ENCODE results near the gene PIP5KL1. TPM values are rescaled to one million over a fixed set of nuclear protein-coding genes. Genes with fewer than 3 reads are reported as not detected.

The PIP5KL1 gene
- total and polyA plus RNA-seq, 2 of the 8 experiments (the other 6 are each of a cell fraction or from before 2014, with no cell fraction given): 13.4 to 15.4 TPM

DNA sequence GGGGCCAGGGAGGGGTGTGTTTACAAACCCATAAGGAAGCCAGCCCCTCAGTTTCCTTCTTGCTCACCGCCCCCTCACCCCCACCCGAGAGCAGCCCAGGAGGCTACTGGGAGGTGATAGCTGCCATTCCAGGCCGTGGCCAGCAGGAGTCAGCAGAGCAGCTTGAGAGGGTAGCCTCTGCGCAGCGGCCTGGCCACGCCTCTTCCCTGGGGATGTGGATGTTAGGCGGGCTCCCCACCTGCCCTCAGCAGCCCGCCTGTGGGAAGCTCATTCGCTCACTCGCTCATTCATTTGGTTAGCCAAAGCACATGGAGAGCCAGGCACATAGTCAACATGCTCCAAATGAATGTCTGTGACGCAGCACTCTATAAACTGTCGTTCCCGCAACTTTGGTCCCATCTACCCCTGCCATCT, 13.2 kb upstream of the PIP5KL1 start (continued):
- TF ChIP-seq, protein P1, sequence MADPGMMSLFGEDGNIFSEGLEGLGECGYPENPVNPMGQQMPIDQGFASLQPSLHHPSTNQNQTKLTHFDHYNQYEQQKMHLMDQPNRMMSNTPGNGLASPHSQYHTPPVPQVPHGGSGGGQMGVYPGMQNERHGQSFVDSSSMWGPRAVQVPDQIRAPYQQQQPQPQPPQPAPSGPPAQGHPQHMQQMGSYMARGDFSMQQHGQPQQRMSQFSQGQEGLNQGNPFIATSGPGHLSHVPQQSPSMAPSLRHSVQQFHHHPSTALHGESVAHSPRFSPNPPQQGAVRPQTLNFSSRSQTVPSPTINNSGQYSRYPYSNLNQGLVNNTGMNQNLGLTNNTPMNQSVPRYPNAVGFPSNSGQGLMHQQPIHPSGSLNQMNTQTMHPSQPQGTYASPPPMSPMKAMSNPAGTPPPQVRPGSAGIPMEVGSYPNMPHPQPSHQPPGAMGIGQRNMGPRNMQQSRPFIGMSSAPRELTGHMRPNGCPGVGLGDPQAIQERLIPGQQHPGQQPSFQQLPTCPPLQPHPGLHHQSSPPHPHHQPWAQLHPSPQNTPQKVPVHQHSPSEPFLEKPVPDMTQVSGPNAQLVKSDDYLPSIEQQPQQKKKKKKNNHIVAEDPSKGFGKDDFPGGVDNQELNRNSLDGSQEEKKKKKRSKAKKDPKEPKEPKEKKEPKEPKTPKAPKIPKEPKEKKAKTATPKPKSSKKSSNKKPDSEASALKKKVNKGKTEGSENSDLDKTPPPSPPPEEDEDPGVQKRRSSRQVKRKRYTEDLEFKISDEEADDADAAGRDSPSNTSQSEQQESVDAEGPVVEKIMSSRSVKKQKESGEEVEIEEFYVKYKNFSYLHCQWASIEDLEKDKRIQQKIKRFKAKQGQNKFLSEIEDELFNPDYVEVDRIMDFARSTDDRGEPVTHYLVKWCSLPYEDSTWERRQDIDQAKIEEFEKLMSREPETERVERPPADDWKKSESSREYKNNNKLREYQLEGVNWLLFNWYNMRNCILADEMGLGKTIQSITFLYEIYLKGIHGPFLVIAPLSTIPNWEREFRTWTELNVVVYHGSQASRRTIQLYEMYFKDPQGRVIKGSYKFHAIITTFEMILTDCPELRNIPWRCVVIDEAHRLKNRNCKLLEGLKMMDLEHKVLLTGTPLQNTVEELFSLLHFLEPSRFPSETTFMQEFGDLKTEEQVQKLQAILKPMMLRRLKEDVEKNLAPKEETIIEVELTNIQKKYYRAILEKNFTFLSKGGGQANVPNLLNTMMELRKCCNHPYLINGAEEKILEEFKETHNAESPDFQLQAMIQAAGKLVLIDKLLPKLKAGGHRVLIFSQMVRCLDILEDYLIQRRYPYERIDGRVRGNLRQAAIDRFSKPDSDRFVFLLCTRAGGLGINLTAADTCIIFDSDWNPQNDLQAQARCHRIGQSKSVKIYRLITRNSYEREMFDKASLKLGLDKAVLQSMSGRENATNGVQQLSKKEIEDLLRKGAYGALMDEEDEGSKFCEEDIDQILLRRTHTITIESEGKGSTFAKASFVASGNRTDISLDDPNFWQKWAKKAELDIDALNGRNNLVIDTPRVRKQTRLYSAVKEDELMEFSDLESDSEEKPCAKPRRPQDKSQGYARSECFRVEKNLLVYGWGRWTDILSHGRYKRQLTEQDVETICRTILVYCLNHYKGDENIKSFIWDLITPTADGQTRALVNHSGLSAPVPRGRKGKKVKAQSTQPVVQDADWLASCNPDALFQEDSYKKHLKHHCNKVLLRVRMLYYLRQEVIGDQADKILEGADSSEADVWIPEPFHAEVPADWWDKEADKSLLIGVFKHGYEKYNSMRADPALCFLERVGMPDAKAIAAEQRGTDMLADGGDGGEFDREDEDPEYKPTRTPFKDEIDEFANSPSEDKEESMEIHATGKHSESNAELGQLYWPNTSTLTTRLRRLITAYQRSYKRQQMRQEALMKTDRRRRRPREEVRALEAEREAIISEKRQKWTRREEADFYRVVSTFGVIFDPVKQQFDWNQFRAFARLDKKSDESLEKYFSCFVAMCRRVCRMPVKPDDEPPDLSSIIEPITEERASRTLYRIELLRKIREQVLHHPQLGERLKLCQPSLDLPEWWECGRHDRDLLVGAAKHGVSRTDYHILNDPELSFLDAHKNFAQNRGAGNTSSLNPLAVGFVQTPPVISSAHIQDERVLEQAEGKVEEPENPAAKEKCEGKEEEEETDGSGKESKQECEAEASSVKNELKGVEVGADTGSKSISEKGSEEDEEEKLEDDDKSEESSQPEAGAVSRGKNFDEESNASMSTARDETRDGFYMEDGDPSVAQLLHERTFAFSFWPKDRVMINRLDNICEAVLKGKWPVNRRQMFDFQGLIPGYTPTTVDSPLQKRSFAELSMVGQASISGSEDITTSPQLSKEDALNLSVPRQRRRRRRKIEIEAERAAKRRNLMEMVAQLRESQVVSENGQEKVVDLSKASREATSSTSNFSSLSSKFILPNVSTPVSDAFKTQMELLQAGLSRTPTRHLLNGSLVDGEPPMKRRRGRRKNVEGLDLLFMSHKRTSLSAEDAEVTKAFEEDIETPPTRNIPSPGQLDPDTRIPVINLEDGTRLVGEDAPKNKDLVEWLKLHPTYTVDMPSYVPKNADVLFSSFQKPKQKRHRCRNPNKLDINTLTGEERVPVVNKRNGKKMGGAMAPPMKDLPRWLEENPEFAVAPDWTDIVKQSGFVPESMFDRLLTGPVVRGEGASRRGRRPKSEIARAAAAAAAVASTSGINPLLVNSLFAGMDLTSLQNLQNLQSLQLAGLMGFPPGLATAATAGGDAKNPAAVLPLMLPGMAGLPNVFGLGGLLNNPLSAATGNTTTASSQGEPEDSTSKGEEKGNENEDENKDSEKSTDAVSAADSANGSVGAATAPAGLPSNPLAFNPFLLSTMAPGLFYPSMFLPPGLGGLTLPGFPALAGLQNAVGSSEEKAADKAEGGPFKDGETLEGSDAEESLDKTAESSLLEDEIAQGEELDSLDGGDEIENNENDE (IDR thresholded peaks at IDR 0.05; ENCODE audit: insufficient replicate concordance, low read length): no peak
- TF ChIP-seq YY1 (IDR thresholded peaks at IDR 0.05; ENCODE audit: low read depth, low read length): peak; percentile 54; the same call in 1 of the 2 replicates
- TF ChIP-seq, protein P2, sequence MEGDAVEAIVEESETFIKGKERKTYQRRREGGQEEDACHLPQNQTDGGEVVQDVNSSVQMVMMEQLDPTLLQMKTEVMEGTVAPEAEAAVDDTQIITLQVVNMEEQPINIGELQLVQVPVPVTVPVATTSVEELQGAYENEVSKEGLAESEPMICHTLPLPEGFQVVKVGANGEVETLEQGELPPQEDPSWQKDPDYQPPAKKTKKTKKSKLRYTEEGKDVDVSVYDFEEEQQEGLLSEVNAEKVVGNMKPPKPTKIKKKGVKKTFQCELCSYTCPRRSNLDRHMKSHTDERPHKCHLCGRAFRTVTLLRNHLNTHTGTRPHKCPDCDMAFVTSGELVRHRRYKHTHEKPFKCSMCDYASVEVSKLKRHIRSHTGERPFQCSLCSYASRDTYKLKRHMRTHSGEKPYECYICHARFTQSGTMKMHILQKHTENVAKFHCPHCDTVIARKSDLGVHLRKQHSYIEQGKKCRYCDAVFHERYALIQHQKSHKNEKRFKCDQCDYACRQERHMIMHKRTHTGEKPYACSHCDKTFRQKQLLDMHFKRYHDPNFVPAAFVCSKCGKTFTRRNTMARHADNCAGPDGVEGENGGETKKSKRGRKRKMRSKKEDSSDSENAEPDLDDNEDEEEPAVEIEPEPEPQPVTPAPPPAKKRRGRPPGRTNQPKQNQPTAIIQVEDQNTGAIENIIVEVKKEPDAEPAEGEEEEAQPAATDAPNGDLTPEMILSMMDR (IDR thresholded peaks at IDR 0.05; ENCODE audit: control extremely low read depth in 1 of 3, insufficient read depth in 1 of 3, low read depth in 1 of 3, low read length in 3 of 3): peak in 2 of 3 experiments; percentile 91 to 94; a peak in 3 of 4 replicates
- TF ChIP-seq KDM4A (IDR thresholded peaks at IDR 0.05; ENCODE audit: low read depth, low read length, severe bottlenecking): no peak
- TF ChIP-seq, protein P3, sequence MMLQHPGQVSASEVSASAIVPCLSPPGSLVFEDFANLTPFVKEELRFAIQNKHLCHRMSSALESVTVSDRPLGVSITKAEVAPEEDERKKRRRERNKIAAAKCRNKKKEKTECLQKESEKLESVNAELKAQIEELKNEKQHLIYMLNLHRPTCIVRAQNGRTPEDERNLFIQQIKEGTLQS (IDR thresholded peaks at IDR 0.05; ENCODE audit: insufficient read depth, low read depth, low read length): no peak
- no peak for TF ChIP-seq HDAC2 (IDR thresholded peaks at IDR 0.05; ENCODE audit: borderline replicate concordance in 1 of 2, low read depth in 2 of 2, low read length in 2 of 2)
- TF ChIP-seq TEAD4 (IDR thresholded peaks at IDR 0.05; ENCODE audit: low read depth, low read length): 0 out of 2 replicates have a peak, but pooled peaks have one; percentile 53
